Muscle of arm (tissue), 14 donors: Measurements from ENCODE around the gene ERLEC1. TPM values are rescaled to one million over a fixed set of nuclear protein-coding genes. Genes with fewer than 3 reads are reported as not detected.
A peak's percentile ranks its signal among the peaks of the same experiment; 100 is the strongest.
"Not testable (repeated sequence)": the region's sequence is repeated elsewhere in the genome, so short reads cannot be mapped to it uniquely, and the experiment has no call there.

ENCODE experiments used
- DNase-seq: peaks from one replicate; pipeline ENCODE4 v3.0.0-alpha.2; 2013
- long read RNA-seq, 11 donors: transcript quantifications; one replicate each; lab custom pipeline, GENCODE V29; 2026
- polyA plus RNA-seq, 12 donors: library from polyadenylated mRNA; unstranded; fragments of 120-200 nt; gene quantifications; one replicate each; pipeline ENCODE4 v1.2.1, GENCODE V29; 2013; ENCODE audit not compliant: insufficient read length in 12 of 12

Gene ERLEC1
- polyA plus RNA-seq: 10 to 100 TPM in 11 of 12 donors, not detected in 1; 39.0 to 66.1 (median 49.5) TPM
- long read RNA-seq, donor 1, transcript ERLEC1-201 (14 exons, 2,433 nt): major isoform, 10 of 86 reads
- long read RNA-seq, donor 1, partial matches to known transcripts: 74 of 86 reads
- long read RNA-seq, donor 1, other reads (novel, unspliced or antisense): 0 of 86 reads
- long read RNA-seq, donor 2, transcript ERLEC1-202 (13 exons, 2,271 nt): minor isoform, 5 of 25 reads
- long read RNA-seq, donor 2, transcript ERLEC1-201 (14 exons, 2,433 nt): major isoform, 13 of 25 reads
- long read RNA-seq, donor 2, partial matches to known transcripts: 7 of 25 reads
- long read RNA-seq, donor 2, other reads (novel, unspliced or antisense): 0 of 25 reads
- long read RNA-seq, donor 3, partial matches to known transcripts: 0 of 3 reads
- long read RNA-seq, donor 3, other reads (novel, unspliced or antisense): 0 of 3 reads
- long read RNA-seq, donor 4, partial matches to known transcripts: 0 of 6 reads
- long read RNA-seq, donor 4, other reads (novel, unspliced or antisense): 0 of 6 reads
- long read RNA-seq, donor 5, transcript ERLEC1-201 (14 exons, 2,433 nt): major isoform, 21 of 43 reads
- long read RNA-seq, donor 5, transcript ERLEC1-202 (13 exons, 2,271 nt): minor isoform, 5 of 43 reads
- long read RNA-seq, donor 5, partial matches to known transcripts: 17 of 43 reads
- long read RNA-seq, donor 5, other reads (novel, unspliced or antisense): 0 of 43 reads
- long read RNA-seq, donor 6, transcript ERLEC1-201 (14 exons, 2,433 nt): major isoform, 5 of 6 reads
- long read RNA-seq, donor 6, partial matches to known transcripts: 0 of 6 reads
- long read RNA-seq, donor 6, other reads (novel, unspliced or antisense): 0 of 6 reads
- long read RNA-seq, donor 7, transcript ERLEC1-201 (14 exons, 2,433 nt): major isoform, 5 of 9 reads
- long read RNA-seq, donor 7, partial matches to known transcripts: 0 of 9 reads
- long read RNA-seq, donor 7, other reads (novel, unspliced or antisense): 0 of 9 reads
- long read RNA-seq, donor 8, transcript ERLEC1-201 (14 exons, 2,433 nt): major isoform, 11 of 21 reads
- long read RNA-seq, donor 8, partial matches to known transcripts: 6 of 21 reads
- long read RNA-seq, donor 8, other reads (novel, unspliced or antisense): 0 of 21 reads
- long read RNA-seq, donor 9, transcript ERLEC1-202 (13 exons, 2,271 nt): minor isoform, 6 of 15 reads
- long read RNA-seq, donor 9, transcript ERLEC1-201 (14 exons, 2,433 nt): major isoform, 9 of 15 reads
- long read RNA-seq, donor 9, partial matches to known transcripts: 0 of 15 reads
- long read RNA-seq, donor 9, other reads (novel, unspliced or antisense): 0 of 15 reads
- long read RNA-seq, donor 10, transcript ERLEC1-201 (14 exons, 2,433 nt): major isoform, 12 of 18 reads
- long read RNA-seq, donor 10, partial matches to known transcripts: 5 of 18 reads
- long read RNA-seq, donor 10, other reads (novel, unspliced or antisense): 0 of 18 reads
- long read RNA-seq, donor 11, transcript ERLEC1-202 (13 exons, 2,271 nt): minor isoform, 6 of 46 reads
- long read RNA-seq, donor 11, transcript ERLEC1-201 (14 exons, 2,433 nt): major isoform, 16 of 46 reads
- long read RNA-seq, donor 11, partial matches to known transcripts: 24 of 46 reads
- long read RNA-seq, donor 11, other reads (novel, unspliced or antisense): 0 of 46 reads

- peak; percentile 92 for DNase-seq
Observed at GRCh38 chr2:53786705-53787613, at the start of gene ERLEC1, which contains the start of gene ASB3. Gene ERLEC1 (plus strand): TSS chr2:53787044. CDS start chr2:53787211, 167 bp downstream. Gene ASB3 (minus strand): TSS chr2:53786953. CDS start chr2:53765572, 21,381 bp downstream.

- DNase-seq: no peak
Observed at GRCh38 chr2:53737091-53737490, 49.8 kb upstream of the ERLEC1 start.

GRCh38 chr2:53739032-53739431 lies 47.8 kb upstream of the ERLEC1 start:
- no peak for DNase-seq

- DNase-seq: peak; percentile 12
Observed at GRCh38 chr2:53740170-53740569, 46.7 kb upstream of the ERLEC1 start.

- no peak for DNase-seq
Observed at GRCh38 chr2:53744395-53745065, 42.3 kb upstream of the ERLEC1 start.

- peak; percentile 36 for DNase-seq
Observed at GRCh38 chr2:53750041-53750768, 36.6 kb upstream of the ERLEC1 start.

GRCh38 chr2:53751728-53752127 lies 35.1 kb upstream of the ERLEC1 start:
- no peak for DNase-seq

- no peak for DNase-seq
Observed at GRCh38 chr2:53752385-53752784, 34.5 kb upstream of the ERLEC1 start.

- DNase-seq: no peak
Observed at GRCh38 chr2:53753041-53753440, 33.8 kb upstream of the ERLEC1 start.

GRCh38 chr2:53755121-53755520 lies 31.7 kb upstream of the ERLEC1 start:
- no peak for DNase-seq

- DNase-seq: no peak
Observed at GRCh38 chr2:53756644-53757043, 30.2 kb upstream of the ERLEC1 start.

GRCh38 chr2:53757206-53757605 lies 29.6 kb upstream of the ERLEC1 start:
- not testable (repeated sequence) for DNase-seq

GRCh38 chr2:53765767-53766166 lies 21.1 kb upstream of the ERLEC1 start:
- DNase-seq: no peak

- DNase-seq: peak; percentile 85
Observed at GRCh38 chr2:53767405-53768241, 19.2 kb upstream of the ERLEC1 start, which contains the start of gene CHAC2. Gene CHAC2 (plus strand): TSS chr2:53767804. CDS start chr2:53767887, 83 bp downstream.

- no peak for DNase-seq
Observed at GRCh38 chr2:53768242-53768542, 18.7 kb upstream of the ERLEC1 start.

- DNase-seq: no peak
Observed at GRCh38 chr2:53769318-53769945, 17.4 kb upstream of the ERLEC1 start.

- no peak for DNase-seq
Observed at GRCh38 chr2:53770264-53770663, 16.6 kb upstream of the ERLEC1 start.
